ENCODE data around the gene ZNF385B.

DNA sequence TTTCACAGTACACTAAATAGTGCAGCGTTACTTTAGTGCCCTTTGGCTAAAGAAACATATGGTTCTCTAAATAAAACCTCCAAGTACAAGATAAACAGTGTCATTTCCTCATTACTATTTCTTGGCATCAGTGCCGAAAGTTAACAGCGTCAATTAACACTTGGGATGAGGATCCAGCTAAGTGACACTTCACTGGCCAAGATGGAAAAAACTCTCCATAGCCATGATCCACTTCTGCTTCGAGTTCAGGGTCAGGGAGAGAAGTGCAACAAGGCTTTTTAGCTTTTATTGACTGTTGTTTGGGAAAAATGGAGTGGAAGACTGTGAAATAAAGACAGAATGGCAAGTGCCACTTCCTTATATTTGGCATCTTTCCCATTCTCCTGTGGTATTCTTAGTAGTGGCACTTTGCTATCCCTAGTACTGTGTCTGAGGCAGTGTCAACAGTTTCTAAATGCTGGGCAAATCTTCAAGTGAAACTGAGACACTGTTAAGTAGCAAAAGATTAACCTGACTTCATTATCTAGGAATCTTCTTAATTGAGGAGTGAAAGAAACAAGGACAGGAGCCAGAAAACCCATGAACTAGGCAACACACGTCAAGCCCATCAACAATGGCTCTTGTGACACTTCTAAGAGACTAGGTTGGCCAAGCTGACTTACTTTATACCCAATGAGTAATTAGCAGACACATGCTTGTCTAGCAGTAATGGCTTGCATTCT lies 374.2 kb downstream of the ZNF385B start:
- no peak for TF ChIP-seq ZNF416 (tag by site-specific recombination; IDR thresholded peaks at IDR 0.05)
- no peak for TF ChIP-seq RBAK (tag by site-specific recombination; IDR thresholded peaks at IDR 0.05)
- TF ChIP-seq CTCF (tag by site-specific recombination; IDR thresholded peaks at IDR 0.05) = no peak
- no peak for TF ChIP-seq SALL2 (tag by site-specific recombination; IDR thresholded peaks at IDR 0.05; ENCODE audit: borderline replicate concordance)
- no peak for TF ChIP-seq ZNF24 (tag by site-specific recombination; IDR thresholded peaks at IDR 0.05)
- no peak for TF ChIP-seq ZNF48 (tag by site-specific recombination; IDR thresholded peaks at IDR 0.05)
- TF ChIP-seq KLF16 (tag by site-specific recombination; IDR thresholded peaks at IDR 0.05) = no peak
- TF ChIP-seq ZSCAN23 (tag by site-specific recombination; IDR thresholded peaks at IDR 0.05) = no peak
- no peak for TF ChIP-seq SCRT2 (tag by site-specific recombination; IDR thresholded peaks at IDR 0.05)
- TF ChIP-seq ZNF2 (tag by site-specific recombination; IDR thresholded peaks at IDR 0.05) = no peak
